ENCODE results near the gene NLN.
"Not testable (repeated sequence)": the region's sequence is repeated elsewhere in the genome, so short reads cannot be mapped to it uniquely, and the experiment has no call there.

The NLN gene

GRCh38 chr5:65768723-65769346, 46.8 kb downstream of the NLN start:
- no peak overlapping the region for H3K4me3 ChIP-seq (ENCODE audit: insufficient read depth, low read depth, low read length, poor library complexity, severe bottlenecking)
- H3K36me3 ChIP-seq (ENCODE audit: control insufficient read depth, insufficient read depth, low read length): no peaks in the 10 kb centered on the region

DNA sequence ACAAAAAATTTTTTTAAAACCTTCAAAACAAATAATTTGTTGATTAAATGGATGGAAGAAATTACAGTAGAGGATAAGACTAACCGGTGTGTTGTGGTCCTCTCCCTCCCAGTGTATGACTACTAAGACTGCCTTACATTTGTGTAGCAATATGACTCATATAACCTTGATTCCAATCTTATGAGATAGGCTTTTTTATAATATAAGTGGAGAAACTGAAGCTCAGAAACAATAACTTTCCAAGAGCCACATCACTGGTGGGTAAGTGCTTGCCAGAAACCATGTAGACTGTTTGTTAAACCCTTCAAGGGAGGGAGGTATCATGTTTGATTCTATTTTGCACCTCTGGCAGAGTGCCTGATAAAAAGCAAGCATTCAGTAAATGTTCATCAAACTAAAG, 47.5 kb downstream of the NLN start:
- no peaks in the 10 kb centered on the region for H3K4me1 ChIP-seq (ENCODE audit: control insufficient read depth, insufficient read depth, low read length, poor library complexity, severe bottlenecking)
- no peaks in the 10 kb centered on the region for H3K27me3 ChIP-seq (replicated peaks; ENCODE audit: control insufficient read depth, insufficient read depth, low read length, poor library complexity, severe bottlenecking)
- DNase-seq: no peak
- no peak overlapping the region for H3K27ac ChIP-seq (ENCODE audit: insufficient read depth, low read length, poor library complexity, severe bottlenecking)
- H3K36me3 ChIP-seq (ENCODE audit: control insufficient read depth, insufficient read depth, low read length): no peaks in the 10 kb centered on the region
- H3K9me3 ChIP-seq (ENCODE audit: control insufficient read depth, low read length): no peaks in the 10 kb centered on the region
- no peak overlapping the region for H3K4me3 ChIP-seq (ENCODE audit: insufficient read depth, low read depth, low read length, poor library complexity, severe bottlenecking)

More at GRCh38 chr5:65768723-65769346, 46.8 kb downstream of the NLN start:
- H3K9me3 ChIP-seq (ENCODE audit: control insufficient read depth, low read length): no peaks in the 10 kb centered on the region
- no peaks in the 10 kb centered on the region for H3K27me3 ChIP-seq (replicated peaks; ENCODE audit: control insufficient read depth, insufficient read depth, low read length, poor library complexity, severe bottlenecking)
- no peak for DNase-seq
- no peaks in the 10 kb centered on the region for H3K4me1 ChIP-seq (ENCODE audit: control insufficient read depth, insufficient read depth, low read length, poor library complexity, severe bottlenecking)
- no peak overlapping the region for H3K27ac ChIP-seq (ENCODE audit: insufficient read depth, low read length, poor library complexity, severe bottlenecking)

DNA sequence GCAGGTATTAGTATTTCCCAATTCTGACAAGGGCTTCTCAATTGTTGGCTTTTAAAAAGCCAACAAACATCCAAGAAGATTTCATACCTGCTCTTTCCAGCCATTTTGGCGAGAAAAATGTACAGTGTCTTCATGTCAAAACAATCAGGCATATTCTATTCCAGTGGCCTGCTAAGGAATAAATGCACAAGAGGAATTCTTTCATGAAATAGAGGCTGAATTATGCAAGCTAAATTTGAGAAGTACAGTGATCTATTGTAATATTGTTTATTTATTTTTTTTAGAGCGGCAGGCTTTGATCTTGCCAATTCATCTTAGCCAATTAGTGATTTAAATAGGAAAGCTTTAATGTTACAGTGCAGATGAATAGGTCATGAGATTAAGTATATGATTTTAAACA, 49.3 kb downstream of the NLN start:
- no peaks in the 10 kb centered on the region for H3K9me3 ChIP-seq (ENCODE audit: control insufficient read depth, low read length)
- H3K4me3 ChIP-seq (ENCODE audit: insufficient read depth, low read depth, low read length, poor library complexity, severe bottlenecking): no peak overlapping the region
- no peak for DNase-seq
- H3K4me1 ChIP-seq (ENCODE audit: control insufficient read depth, insufficient read depth, low read length, poor library complexity, severe bottlenecking): no peaks in the 10 kb centered on the region
- no peaks in the 10 kb centered on the region for H3K36me3 ChIP-seq (ENCODE audit: control insufficient read depth, insufficient read depth, low read length)
- H3K27ac ChIP-seq (ENCODE audit: insufficient read depth, low read length, poor library complexity, severe bottlenecking): no peak overlapping the region
- H3K27me3 ChIP-seq (replicated peaks; ENCODE audit: control insufficient read depth, insufficient read depth, low read length, poor library complexity, severe bottlenecking): no peaks in the 10 kb centered on the region

GRCh38 chr5:65772963-65773362, 51.0 kb downstream of the NLN start:
- not testable (repeated sequence) for H3K27ac ChIP-seq (ENCODE audit: insufficient read depth, low read length, poor library complexity, severe bottlenecking); H3K4me1 ChIP-seq (ENCODE audit: control insufficient read depth, insufficient read depth, low read length, poor library complexity, severe bottlenecking); DNase-seq

DNA sequence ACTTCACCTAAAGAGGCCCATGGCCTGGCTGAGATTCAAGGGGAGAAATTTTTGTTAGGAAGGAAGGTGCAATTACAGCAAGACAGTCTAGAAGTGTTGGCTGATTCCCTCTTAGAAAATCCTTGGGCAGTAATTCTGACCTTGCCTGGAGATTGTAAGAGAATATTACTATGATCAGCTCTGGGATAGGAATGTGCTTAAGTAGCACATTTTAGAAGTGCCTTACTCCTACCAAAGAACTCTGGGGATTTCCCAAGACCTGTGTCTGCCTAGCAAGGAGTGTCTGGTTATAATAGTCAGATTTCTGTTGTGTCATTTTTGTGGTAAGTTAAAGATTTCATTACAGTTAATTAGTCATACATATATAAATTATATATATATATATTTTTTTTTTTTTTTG, 52.3 kb downstream of the NLN start:
- no peak for DNase-seq
- H3K36me3 ChIP-seq (ENCODE audit: control insufficient read depth, insufficient read depth, low read length): no peaks in the 10 kb centered on the region

More at GRCh38 chr5:65772963-65773362, 51.0 kb downstream of the NLN start:
- not testable (repeated sequence) for H3K36me3 ChIP-seq (ENCODE audit: control insufficient read depth, insufficient read depth, low read length); H3K27me3 ChIP-seq (replicated peaks; ENCODE audit: control insufficient read depth, insufficient read depth, low read length, poor library complexity, severe bottlenecking); H3K4me3 ChIP-seq (ENCODE audit: insufficient read depth, low read depth, low read length, poor library complexity, severe bottlenecking); H3K9me3 ChIP-seq (ENCODE audit: control insufficient read depth, low read length)

GRCh38 chr5:65775476-65775875, 53.5 kb downstream of the NLN start:
- no peaks in the 10 kb centered on the region for H3K9me3 ChIP-seq (ENCODE audit: control insufficient read depth, low read length)
- H3K27ac ChIP-seq (ENCODE audit: insufficient read depth, low read length, poor library complexity, severe bottlenecking): no peak overlapping the region
- no peaks in the 10 kb centered on the region for H3K27me3 ChIP-seq (replicated peaks; ENCODE audit: control insufficient read depth, insufficient read depth, low read length, poor library complexity, severe bottlenecking)
- no peaks in the 10 kb centered on the region for H3K4me1 ChIP-seq (ENCODE audit: control insufficient read depth, insufficient read depth, low read length, poor library complexity, severe bottlenecking)
- no peak overlapping the region for H3K4me3 ChIP-seq (ENCODE audit: insufficient read depth, low read depth, low read length, poor library complexity, severe bottlenecking)
- H3K36me3 ChIP-seq (ENCODE audit: control insufficient read depth, insufficient read depth, low read length): no peaks in the 10 kb centered on the region
- no peak for DNase-seq

More for the DNA sequence above, 52.3 kb downstream of the NLN start:
- H3K27ac ChIP-seq (ENCODE audit: insufficient read depth, low read length, poor library complexity, severe bottlenecking): no peak overlapping the region
- H3K4me1 ChIP-seq (ENCODE audit: control insufficient read depth, insufficient read depth, low read length, poor library complexity, severe bottlenecking): no peaks in the 10 kb centered on the region
- H3K27me3 ChIP-seq (replicated peaks; ENCODE audit: control insufficient read depth, insufficient read depth, low read length, poor library complexity, severe bottlenecking): no peaks in the 10 kb centered on the region
- H3K9me3 ChIP-seq (ENCODE audit: control insufficient read depth, low read length): no peaks in the 10 kb centered on the region
- H3K4me3 ChIP-seq (ENCODE audit: insufficient read depth, low read depth, low read length, poor library complexity, severe bottlenecking): no peak overlapping the region

DNA sequence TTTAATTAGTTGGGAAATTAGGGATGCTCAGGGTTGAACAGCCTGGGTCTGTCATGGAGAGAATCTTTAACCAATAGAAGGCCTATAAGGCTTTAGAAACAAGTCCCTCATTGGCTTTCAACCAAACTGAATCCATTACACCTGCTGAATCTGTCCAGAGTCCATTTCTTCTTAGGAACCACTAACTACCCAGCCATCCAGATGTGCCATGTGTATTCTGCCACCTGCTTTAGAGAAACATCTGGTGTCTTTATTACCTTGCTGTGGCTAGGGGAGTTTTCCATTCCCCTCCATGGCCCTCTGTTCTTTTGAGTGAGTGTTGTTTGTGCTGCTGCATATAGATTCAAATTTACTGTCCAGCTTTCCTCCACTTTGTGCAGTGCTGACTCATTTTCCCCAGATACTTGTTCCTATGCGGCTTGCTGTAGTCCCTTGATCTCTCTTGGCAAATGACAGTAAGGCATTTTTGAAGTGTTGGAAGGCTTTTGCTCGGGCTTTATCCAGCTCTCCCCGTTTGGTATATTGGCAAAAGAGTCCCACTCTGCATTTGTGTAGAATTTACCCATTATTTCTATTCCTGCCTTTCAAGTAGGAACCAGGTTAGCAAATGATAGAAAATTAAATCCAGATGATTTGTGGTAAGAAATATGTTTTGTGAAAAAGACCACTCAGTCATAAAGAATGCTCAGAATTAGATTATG, 54.6 kb downstream of the NLN start:
- no peak for DNase-seq
- Histone ChIP-seq H3K27me3 (replicated peaks; ENCODE audit: control insufficient read depth, insufficient read depth, low read length, poor library complexity, severe bottlenecking) (no peaks in the 10 kb centered on the region), H3K9me3 (ENCODE audit: control insufficient read depth, low read length) (no peaks in the 10 kb centered on the region), H3K36me3 (ENCODE audit: control insufficient read depth, insufficient read depth, low read length) (no peaks in the 10 kb centered on the region), H3K4me3 (ENCODE audit: insufficient read depth, low read depth, low read length, poor library complexity, severe bottlenecking) (no peak overlapping the region), H3K4me1 (ENCODE audit: control insufficient read depth, insufficient read depth, low read length, poor library complexity, severe bottlenecking) (no peaks in the 10 kb centered on the region), H3K27ac (ENCODE audit: insufficient read depth, low read length, poor library complexity, severe bottlenecking) (no peak overlapping the region)

DNA sequence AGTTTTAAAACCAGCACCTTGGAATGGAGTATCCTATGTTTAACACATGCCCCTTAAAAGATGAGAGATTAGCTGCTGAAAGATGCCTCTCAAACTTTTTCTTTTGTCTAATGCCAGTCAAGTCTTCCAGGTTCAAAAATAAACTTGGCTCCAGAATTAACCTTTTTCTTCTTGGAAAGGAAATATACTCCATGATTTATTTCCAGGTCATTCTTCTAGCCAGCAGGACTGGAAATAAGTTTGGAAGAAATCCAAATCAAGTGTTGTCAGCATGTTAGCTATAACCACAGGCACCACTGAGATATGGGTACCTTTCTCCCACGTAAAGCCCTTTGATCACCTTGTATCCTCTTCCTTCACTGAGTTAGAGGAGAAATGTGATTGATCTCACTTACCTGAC, 56.1 kb downstream of the NLN start:
- no peaks in the 10 kb centered on the region for H3K27me3 ChIP-seq (replicated peaks; ENCODE audit: control insufficient read depth, insufficient read depth, low read length, poor library complexity, severe bottlenecking)
- no peak overlapping the region for H3K4me3 ChIP-seq (ENCODE audit: insufficient read depth, low read depth, low read length, poor library complexity, severe bottlenecking)
- H3K4me1 ChIP-seq (ENCODE audit: control insufficient read depth, insufficient read depth, low read length, poor library complexity, severe bottlenecking): no peaks in the 10 kb centered on the region
- no peak overlapping the region for H3K27ac ChIP-seq (ENCODE audit: insufficient read depth, low read length, poor library complexity, severe bottlenecking)
- no peak for DNase-seq
- no peaks in the 10 kb centered on the region for H3K36me3 ChIP-seq (ENCODE audit: control insufficient read depth, insufficient read depth, low read length)
- H3K9me3 ChIP-seq (ENCODE audit: control insufficient read depth, low read length): no peaks in the 10 kb centered on the region

DNA sequence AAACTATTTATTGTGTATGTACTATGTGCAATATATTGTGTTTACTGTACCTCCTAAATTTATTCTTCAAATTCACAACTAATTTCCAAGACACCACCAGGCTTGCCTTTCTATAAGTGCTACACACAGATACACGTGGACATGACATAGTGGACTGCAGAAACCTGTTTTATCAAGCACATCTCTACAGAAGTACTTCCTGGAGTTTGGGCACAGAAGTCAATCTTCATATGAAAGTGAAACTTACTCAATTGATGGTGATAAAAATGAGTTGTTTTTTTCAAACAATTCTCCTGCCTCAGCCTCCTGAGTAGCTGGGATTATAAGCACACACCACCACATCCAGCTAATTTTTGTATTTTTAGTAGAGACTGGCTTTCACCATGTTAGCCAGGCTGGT, 57.6 kb downstream of the NLN start:
- Histone ChIP-seq H3K4me3 (ENCODE audit: insufficient read depth, low read depth, low read length, poor library complexity, severe bottlenecking) (no peak overlapping the region), H3K9me3 (ENCODE audit: control insufficient read depth, low read length) (no peaks in the 10 kb centered on the region), H3K4me1 (ENCODE audit: control insufficient read depth, insufficient read depth, low read length, poor library complexity, severe bottlenecking) (no peaks in the 10 kb centered on the region), H3K36me3 (ENCODE audit: control insufficient read depth, insufficient read depth, low read length) (no peaks in the 10 kb centered on the region), H3K27ac (ENCODE audit: insufficient read depth, low read length, poor library complexity, severe bottlenecking) (no peak overlapping the region), H3K27me3 (replicated peaks; ENCODE audit: control insufficient read depth, insufficient read depth, low read length, poor library complexity, severe bottlenecking) (no peaks in the 10 kb centered on the region)
- DNase-seq: no peak

DNA sequence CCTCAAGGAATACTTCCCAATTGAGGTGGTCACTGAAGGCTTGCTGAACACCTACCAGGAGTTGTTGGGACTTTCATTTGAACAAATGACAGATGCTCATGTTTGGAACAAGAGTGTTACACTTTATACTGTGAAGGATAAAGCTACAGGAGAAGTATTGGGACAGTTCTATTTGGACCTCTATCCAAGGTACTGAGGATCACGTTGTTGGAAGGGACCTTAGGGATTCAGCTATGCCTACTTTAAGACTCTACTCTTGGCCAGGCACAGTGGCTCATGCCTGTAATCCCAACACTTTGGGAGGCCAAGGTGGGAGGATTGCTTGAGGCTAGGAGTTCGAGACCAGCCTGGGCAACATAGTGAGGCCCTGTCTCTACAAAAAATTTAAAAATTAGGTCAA, 66.3 kb downstream of the NLN start:
- not testable (repeated sequence) for H3K27me3 ChIP-seq (replicated peaks; ENCODE audit: control insufficient read depth, insufficient read depth, low read length, poor library complexity, severe bottlenecking); H3K4me3 ChIP-seq (ENCODE audit: insufficient read depth, low read depth, low read length, poor library complexity, severe bottlenecking); H3K27ac ChIP-seq (ENCODE audit: insufficient read depth, low read length, poor library complexity, severe bottlenecking); H3K4me1 ChIP-seq (ENCODE audit: control insufficient read depth, insufficient read depth, low read length, poor library complexity, severe bottlenecking); H3K9me3 ChIP-seq (ENCODE audit: control insufficient read depth, low read length); H3K36me3 ChIP-seq (ENCODE audit: control insufficient read depth, insufficient read depth, low read length); DNase-seq

Data from effector memory CD4-positive, alpha-beta T cell (primary cell).